BE2C (cell line): ENCODE data around the gene PFKFB3.
A peak's percentile ranks its signal among the peaks of the same experiment; 100 is the strongest.

Source experiments
- DNase-seq: peaks from one replicate; pipeline ENCODE4 v3.0.0-alpha.2; 2020
- H3K27me3 ChIP-seq: fragments of 250-450 bp; sonication (Bioruptor Pico); 2 replicates; pipeline ENCODE4 v1.5.1; 2020; ENCODE audit warnings: mild to moderate bottlenecking
- H3K36me3 ChIP-seq: fragments of 250-450 bp; sonication (Bioruptor Pico); 2 replicates; pipeline ENCODE4 v1.5.1; 2020; ENCODE audit warnings: mild to moderate bottlenecking
- H3K4me1 ChIP-seq: fragments of 250-450 bp; sonication (Bioruptor Pico); 2 replicates; pipeline ENCODE4 v1.5.1; 2020
- H3K4me3 ChIP-seq: 2 replicates; pipeline ENCODE4 v1.5.1; 2011; ENCODE audit warnings: low read depth, low read length
- H3K9me3 ChIP-seq: fragments of 250-450 bp; sonication (Bioruptor Pico); 2 replicates; pipeline ENCODE4 v1.5.1; 2020
- TF ChIP-seq, protein P1 (sequence below): IDR thresholded peaks from 2 replicates; pipeline ENCODE4 v1.5.1; 2012; ENCODE audit warnings: mild to moderate bottlenecking, low read depth, low read length

PFKFB3 gene

DNA sequence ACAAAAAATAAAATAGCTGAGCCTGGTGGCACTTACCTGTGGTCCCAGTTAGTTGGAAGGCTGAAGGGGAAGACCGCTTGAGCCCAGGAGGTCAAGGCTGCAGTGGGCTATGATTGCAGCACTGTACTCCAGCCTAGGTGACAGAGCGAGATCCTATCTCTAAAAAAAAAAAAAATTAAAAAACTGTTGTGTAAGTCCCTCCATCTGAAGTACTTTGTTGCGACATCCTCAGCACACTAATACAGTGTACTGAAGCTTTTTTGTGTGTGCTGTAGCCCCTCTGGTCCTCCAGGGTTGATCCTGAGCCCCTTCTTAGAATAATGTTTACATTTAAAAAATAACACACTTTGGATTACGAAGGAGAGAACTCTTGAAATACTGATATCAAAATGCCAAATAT, 71.3 kb downstream of the PFKFB3 start:
- H3K9me3 ChIP-seq = no peaks in the 10 kb centered on the region
- DNase-seq = no peak
- no peaks in the 10 kb centered on the region; the same call in 1 of the 2 replicates for H3K4me1 ChIP-seq
- TF ChIP-seq, protein P1, sequence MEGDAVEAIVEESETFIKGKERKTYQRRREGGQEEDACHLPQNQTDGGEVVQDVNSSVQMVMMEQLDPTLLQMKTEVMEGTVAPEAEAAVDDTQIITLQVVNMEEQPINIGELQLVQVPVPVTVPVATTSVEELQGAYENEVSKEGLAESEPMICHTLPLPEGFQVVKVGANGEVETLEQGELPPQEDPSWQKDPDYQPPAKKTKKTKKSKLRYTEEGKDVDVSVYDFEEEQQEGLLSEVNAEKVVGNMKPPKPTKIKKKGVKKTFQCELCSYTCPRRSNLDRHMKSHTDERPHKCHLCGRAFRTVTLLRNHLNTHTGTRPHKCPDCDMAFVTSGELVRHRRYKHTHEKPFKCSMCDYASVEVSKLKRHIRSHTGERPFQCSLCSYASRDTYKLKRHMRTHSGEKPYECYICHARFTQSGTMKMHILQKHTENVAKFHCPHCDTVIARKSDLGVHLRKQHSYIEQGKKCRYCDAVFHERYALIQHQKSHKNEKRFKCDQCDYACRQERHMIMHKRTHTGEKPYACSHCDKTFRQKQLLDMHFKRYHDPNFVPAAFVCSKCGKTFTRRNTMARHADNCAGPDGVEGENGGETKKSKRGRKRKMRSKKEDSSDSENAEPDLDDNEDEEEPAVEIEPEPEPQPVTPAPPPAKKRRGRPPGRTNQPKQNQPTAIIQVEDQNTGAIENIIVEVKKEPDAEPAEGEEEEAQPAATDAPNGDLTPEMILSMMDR = no peak
- H3K36me3 ChIP-seq = no peaks in the 10 kb centered on the region
- H3K4me3 ChIP-seq = no peak overlapping the region
- no peaks in the 10 kb centered on the region for H3K27me3 ChIP-seq

DNA sequence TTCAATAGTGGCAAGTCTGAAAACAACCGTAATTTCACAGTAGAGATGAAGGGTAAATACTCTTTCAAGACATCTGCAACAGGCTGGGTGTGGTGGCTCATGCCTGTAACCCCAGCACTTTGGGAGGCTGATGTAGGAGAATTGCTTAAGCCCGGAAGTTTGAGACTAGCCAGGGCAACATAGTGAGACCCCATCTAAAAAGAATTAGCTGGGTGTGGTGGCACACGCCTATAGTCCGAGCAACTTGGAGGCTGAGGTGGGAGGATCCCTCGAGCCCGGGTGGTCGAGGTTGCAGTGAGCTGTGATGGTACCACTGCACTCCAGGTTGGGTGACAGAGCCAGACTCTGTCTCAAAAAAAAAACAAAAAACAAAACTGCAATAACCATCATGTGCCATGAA, 71.8 kb downstream of the PFKFB3 start:
- H3K4me1 ChIP-seq = no peaks in the 10 kb centered on the region; the same call in 1 of the 2 replicates
- DNase-seq = no peak
- H3K9me3 ChIP-seq = no peaks in the 10 kb centered on the region
- H3K4me3 ChIP-seq = no peak overlapping the region
- TF ChIP-seq, protein P1 = no peak
- H3K27me3 ChIP-seq = no peaks in the 10 kb centered on the region
- no peaks in the 10 kb centered on the region for H3K36me3 ChIP-seq

DNA sequence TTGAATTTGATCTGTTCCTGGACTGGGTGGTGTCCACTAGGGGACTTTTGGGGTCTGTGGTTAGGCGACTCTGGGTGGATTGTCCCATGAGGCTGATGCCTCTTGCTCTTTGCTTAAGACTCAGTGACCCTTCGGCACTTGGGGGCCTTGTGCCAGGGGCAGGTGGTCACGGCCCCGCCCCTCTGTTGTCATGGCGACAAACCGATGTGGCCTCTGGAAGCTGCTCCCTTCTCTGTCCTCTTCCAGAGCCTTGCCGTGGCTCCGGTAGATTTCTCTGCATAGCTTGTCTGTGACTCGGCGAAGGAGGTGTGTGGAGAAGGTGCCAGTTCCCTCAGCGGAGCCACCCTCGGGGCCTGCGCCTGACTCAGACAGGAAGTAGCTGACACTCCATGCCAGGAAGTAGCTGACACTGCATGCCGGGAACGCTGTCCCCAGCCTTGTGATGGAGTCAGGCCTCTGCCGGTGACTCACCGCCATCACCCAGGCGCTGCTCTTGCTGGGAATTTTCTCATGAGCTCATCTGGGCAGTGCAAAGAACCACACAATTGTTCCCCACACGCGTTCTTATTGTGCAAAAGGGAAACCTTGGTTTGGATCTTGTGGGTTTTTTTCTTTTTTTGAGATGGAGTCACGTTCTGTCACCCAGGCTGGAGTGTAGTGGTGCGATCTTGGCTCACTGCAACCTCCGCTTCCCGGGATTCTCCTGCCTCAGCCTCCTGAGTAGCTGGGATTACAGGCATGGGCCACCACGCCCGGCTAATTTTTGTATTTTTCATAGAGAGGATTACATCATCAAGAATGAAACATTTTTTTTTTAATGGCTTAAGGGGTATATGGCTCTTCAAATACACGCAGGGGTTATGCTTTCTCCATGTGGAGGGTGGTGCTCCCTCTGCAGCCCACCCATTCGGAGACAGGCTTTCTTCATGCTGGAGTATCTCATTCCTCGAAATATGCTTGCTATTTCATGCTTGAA, 72.6 kb downstream of the PFKFB3 start:
- Histone ChIP-seq H3K27me3 (no peaks in the 10 kb centered on the region), H3K36me3 (no peaks in the 10 kb centered on the region), H3K9me3 (no peaks in the 10 kb centered on the region), H3K4me1 (no peaks in the 10 kb centered on the region; the same call in 1 of the 2 replicates), H3K4me3 (peak overlapping the region; percentile 45)
- DNase-seq = peak; percentile 74
- TF ChIP-seq, protein P1 = peak; percentile 29

DNA sequence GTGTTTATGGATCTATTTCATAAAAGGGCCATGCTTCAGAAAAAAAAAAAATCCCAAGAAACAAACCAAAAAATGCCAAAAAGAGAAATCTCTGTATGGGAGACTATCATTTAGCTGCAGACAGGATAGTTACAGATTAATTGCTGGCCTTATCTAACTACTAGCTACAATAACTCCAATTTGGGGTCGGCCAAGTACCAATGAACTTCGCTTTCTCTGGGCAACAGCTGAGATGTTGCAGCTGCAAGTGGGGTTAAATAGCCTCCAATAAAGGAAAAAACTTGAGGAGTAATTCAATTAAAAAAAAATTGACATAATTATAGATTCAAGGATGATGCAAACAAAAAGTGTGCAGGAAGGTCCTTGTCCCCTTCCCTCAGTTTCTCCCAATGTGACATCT, 73.6 kb downstream of the PFKFB3 start:
- no peak for DNase-seq
- Histone ChIP-seq H3K9me3 (no peaks in the 10 kb centered on the region), H3K4me3 (no peak overlapping the region), H3K36me3 (no peaks in the 10 kb centered on the region), H3K27me3 (no peaks in the 10 kb centered on the region), H3K4me1 (no peaks in the 10 kb centered on the region; the same call in 1 of the 2 replicates)
- TF ChIP-seq, protein P1 = no peak

DNA sequence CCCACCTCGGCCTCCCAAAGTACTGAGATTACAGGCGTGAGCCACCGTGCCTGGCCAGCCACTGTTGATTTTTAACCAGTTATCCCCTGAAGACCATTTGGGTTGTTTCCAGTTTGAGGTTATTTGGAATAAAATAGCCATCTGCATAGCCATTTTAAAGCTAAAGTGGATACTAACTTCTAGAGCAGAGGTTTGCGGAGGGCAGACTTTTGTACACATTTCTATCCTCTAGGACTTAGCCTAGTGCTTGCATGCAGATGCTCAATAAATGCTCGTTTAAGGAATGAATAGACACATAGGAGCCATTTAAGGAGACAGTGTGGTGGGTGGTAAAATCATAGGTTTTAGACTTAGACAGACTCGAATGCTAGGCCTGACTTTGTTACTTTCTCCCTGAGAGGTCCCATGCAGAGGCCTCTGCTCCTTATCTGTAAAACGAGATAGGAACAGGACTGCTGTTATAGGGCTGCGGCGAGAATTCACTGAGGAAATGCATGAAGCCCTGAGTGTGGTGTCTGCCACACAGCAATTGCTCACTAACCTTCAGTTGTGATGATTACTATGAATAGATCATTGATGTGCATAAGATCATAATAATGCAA, 75.9 kb downstream of the PFKFB3 start:
- TF ChIP-seq, protein P1 = no peak
- Histone ChIP-seq H3K4me3 (no peak overlapping the region), H3K4me1 (no peaks in the 10 kb centered on the region; the same call in 1 of the 2 replicates), H3K36me3 (no peaks in the 10 kb centered on the region), H3K27me3 (no peaks in the 10 kb centered on the region), H3K9me3 (no peaks in the 10 kb centered on the region)
- DNase-seq = no peak
